Amniotic epithelial cell (primary cell): Measurements from ENCODE around the gene TLL2.
"Not testable (repeated sequence)": the region's sequence is repeated elsewhere in the genome, so short reads cannot be mapped to it uniquely, and the experiment has no call there.

Source experiments
- DNase-seq: peaks from one replicate; pipeline ENCODE4 v3.0.0-alpha.2; 2010; ENCODE audit warnings: low read depth

The TLL2 gene

DNA sequence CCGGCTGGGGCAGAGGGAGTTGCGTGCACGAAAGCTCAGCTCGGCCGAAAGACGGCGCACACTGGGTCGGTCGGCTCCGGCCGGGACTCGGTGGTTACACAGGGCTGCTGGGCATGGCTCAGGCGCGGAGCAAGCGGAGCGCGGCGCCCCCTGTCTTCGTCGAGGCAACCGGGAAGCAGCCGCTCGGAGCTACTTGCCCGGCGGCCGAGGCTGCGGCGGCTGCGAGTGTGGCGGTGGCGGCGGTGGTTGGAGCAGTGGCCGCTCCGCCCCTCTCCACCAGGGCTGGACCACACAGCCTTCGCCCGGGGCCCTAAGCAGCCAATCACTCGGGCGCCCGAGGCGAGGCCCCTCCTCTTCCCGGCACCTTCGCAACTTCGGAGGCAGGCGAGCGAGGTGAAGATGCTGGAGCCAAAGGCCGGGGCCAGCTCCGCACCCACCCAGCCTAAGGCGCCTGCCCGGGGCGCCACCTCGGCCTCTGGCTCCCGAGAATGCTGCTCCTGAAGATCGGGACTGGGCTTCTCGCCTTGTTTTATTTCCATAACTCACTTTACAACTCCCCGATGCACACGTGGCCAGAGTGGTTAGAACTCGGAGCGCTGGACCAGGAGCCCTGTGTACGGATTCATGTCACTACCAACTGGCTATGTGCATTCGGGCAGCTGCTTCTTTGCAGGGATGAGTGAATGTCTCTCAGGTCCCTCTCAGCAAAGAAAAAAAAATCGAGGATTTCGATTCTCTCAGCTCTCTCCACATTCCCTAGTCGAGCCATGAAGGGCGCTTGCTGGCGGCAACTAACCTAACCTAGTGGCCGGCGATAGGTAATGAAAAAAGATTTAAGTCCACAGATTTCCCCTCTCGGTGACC is at the start of gene TLL2:
TSS of gene TLL2 (minus strand) at position 229 of the 864 bp plus-strand sequence. CDS start 241 bp downstream, outside the sequence.
- DNase-seq: peak; percentile 83

DNA sequence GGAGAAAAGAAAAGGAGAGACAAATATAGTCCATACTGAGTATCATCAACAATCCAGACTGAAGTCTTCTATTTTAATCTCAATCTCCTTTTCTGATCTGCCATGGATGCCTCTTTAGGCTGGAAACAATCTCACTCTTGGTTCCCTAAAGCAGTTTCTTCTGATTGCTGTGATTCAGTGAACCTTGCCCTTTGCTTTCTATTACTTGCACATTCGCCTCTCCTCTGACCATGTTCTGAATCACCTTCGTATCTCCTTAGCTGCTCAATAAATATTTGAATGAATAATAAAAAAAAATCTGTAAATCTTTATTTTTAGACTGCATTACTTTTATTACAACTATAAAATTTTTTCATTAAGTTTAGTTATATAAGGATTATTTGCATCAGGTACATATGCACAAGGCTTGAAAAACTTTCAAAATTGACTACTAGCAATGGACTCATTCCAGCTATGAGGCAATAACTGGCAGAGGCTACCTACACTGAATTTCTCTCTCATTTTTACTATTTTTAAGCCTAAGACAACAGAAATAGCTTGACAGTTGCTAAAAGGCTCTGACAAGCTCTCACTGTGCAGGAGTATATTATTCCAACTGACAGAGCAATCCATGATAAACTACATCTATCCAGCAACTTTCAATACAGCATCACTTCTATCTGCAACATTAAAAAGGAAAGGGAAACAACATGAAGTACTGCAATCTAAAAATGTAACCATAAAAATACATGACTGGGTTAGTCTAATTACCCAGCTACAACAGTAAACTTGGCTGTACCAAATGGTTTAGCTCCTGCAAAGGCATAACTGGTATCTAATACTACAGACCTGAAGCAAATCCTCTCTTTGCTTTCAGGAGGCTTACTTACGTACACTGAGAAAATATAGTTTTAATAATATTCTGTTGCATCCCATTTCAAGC is 47.5 kb upstream of the TLL2 start:
- peak; percentile 29 for DNase-seq

DNA sequence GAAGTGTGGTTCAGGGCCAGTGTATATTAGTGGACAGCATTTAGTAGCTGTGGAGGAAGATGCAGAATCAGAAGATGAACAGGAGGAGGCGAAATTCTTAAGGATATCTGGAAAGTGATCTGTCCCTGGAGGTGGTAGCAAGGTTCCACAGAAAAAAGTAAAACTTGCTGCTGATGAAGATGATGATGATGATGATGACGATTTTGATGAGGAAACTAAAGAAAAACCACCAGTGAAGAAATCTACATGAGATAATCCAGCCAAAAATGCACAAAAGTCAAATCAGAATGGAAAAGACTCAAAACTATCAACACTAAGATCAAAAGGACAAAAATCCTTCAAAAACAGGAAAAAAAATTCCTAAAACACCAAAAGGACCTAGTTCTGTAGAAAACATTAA is 46.8 kb upstream of the TLL2 start:
- DNase-seq: no peak

DNA sequence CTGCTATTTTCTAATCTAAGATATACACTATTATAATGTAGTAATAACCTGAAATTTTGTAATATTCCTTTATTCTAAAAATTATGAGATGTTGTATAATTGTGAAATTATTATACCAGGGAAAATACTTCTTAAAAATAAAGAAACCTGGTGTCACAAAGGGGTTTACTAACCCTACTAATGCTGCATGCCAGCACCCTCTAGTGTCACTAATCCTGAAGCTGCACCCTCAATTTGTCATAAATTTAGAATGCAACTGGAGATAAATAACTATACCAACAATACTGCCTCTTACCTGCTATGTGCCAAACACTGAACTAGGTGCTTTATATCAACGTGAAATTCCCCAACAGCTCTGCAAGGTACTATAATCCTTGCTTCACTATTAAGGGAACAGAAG is 42.3 kb upstream of the TLL2 start:
- no peak for DNase-seq

DNA sequence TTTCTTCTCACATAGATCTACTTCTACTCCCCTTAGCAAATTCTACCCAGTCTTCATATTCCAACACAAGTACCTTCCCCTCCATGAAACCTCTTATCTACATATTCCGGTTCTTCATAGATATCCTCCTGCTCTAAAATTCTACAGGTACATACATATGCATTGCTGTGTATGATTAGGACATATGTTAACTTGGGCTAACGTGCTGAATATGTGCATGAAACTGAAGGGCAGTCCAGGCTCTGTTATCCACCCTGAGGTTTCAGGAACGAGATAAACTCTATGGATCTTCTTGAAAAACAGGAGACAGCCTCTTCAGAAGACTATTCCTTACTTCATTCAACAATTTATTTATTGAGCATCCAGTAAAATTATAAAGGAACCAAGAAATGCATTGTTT is 41.6 kb upstream of the TLL2 start:
- DNase-seq: no peak

DNA sequence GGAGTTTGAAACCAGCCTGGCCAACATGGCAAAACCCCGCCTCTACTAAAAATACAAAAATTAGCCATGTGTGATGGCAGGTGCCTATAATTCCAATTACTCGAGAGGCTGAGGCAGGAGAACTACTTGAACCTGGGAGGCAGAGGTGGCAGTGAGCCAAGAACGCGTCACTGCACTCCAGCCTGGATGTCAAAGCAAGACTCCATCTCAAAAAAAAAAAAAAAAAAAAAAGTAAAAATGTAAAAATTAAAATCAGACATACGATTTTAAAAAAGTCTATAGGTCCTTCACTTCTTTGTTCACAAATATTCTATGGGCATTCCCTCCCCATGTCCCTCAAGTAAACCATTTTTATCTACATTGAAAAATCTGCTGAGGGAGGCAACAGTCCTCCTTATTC is 34.9 kb upstream of the TLL2 start:
- DNase-seq: no peak

DNA sequence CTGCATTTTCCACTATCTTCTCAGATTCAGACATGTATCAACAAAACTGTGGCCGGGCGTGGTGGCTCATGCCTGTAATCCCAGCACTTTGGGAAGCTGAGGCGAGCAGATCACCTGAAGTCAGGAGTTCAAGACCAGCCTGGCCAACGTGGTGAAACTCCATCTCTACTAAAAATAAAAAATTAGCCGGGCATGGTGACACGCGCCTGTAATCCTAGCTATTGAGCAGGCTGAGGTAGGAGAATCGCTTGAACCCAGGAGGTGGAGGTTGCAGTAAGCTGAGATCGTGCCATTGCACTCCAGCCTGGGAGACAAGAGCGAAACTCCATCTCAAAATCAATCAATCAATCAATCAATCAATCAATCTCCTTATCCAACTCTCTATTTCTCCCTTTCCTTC is 31.8 kb upstream of the TLL2 start:
- DNase-seq: not testable (repeated sequence)

DNA sequence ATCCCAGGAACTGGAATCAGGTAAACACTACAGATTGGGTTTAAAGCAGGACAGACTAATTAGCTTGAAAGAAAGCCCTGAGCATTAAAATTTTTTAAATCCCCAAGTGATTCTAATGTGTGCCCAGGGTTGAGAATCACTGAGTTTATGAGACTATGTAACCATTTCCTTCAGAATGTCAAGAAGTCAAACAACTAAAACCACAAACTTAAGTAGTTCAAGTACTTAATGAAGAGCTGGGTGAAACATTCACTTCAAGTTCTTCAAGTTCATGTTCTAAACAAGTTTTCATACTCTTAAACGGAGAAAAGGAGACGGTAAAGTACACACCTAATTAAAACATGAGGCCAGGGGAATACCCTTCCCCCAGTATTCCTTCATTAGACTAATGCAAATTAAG is 28.2 kb upstream of the TLL2 start:
- DNase-seq: no peak

DNA sequence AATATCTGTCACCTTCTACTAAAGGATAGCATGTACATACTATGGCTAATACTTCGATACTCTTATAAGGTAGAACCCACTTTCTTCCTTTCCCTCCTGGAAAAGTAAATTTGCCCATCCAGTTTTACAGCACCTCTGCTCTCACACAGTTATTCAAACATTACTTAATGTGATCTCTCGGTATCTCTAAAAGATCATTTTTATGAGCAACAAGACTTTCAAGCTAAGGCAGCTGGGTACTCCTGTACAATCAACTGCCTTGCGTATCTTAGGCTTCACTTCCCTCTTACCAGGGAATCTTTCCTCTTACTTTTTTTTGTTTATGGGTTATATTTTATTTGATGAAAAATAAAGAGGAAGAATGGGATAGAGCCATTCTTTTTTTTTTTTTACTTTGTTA is 26.5 kb upstream of the TLL2 start:
- no peak for DNase-seq

DNA sequence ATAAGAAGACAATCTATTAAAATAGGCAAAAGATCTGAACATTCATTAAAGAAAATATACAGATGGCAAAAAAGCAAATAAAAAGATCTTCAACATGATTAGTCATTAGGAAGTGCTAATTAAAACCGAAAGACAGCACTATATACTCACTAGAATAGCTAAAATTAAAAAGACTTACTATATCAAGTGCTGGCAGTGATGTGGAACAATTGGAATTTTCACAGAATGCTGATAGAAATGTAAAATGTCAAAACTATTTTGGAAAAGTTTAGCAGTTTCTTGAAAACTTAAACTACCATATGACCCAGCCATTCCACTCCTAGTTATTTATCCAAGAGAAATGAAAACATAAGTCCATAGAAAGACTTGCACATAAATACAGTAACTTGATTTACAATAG is 25.0 kb upstream of the TLL2 start:
- DNase-seq: no peak

DNA sequence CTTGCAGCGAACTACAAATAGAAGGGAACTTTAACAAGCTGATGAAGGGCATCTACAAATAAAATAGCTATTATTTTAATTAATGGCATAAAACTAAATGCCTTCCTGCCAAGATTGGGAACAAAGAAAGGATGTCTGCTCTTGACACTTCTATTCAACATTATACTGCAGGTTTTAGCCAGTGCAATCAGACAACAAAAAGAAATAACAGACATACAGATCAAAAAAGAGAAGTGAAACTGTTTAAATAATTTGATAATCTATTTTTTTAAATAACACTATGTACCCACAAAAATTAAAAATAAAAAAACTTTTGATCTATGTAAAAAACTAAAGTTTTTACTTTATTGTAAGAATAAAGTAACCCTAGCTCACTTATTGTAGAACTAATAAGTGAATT is 22.4 kb upstream of the TLL2 start:
- DNase-seq: no peak

DNA sequence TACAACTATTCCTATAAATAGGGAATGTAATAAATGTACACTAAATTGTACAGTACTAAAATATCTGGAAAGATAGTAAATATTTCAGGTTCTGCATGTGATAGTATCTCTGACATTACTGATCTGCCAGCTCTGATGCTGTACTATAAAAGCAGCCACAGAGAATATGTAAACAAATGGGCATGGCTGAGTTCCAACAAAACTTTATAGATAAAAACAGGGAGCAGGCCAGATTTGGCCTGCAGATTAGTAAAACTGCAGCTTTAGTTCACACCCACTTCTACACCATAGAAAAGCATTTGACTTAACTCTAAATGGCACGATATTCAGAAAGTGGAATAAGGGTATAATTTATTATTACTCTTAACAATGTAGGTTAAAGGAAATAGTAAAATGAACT is 18.8 kb upstream of the TLL2 start:
- peak; percentile 50 for DNase-seq

DNA sequence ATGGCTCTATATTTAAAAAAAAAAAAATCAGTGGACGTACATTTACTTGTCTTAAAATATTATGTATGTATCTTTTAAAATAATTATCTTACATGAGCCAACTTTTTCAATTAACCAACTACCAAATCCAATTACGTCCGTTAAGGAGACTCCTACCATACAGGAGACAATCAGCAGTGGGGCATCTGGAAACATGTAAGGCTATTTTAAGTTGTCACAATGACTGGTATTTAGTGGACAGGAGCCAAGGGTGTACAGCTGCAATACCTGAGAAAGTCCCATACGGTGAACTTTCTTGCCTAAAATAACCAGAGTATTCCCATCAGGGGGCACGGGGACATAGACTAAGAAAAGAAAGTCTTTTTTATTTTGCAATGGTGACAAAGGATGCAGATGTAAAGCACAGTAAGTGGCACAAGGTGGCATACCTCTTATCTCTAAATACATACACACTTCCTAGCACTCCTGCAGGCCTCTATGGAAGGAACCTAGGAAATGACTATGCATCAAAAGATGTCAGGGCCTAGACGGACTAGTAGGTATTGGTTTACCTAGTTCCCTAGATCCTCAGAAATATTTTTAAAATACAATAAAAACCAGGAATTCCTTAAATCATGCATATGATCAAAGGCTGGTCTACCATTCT is 16.0 kb upstream of the TLL2 start:
- DNase-seq: no peak

DNA sequence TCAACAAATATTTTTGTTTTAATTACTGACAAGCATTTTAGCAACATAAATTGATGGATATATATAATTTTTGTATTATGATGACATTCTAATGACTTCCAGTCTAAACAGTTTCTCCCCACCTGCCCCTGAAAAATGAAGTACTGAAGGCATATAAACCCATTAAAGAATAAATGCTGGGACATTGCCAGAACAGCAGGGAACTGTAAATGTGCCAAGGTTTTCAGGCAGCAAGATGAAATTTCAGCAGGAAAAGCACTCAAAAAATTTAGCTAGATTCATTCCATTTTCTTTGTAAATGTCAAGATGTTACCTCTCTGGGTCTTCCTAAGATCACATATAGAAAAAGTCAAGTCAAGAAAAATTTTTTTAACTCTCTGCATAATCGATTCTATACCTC is 11.0 kb upstream of the TLL2 start:
- DNase-seq: no peak

DNA sequence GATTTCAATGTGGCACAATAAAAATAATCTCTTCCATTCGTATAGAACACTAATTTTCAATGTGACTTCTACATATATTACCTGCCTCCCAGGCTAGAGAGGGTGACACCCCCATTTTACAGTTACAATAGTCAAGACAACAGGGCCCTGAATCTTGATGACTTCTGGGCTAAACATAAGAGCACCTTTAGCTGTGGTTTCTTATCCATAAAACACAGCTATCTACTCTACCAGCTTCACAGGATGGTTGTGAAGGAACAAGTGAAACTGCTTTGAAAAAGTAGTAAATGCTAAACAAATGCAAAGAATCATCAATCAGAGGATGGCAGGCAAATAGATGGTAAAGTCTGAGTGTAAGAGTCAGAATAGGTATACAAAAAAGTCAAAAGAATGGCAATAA is 3.6 kb upstream of the TLL2 start:
- DNase-seq: no peak

DNA sequence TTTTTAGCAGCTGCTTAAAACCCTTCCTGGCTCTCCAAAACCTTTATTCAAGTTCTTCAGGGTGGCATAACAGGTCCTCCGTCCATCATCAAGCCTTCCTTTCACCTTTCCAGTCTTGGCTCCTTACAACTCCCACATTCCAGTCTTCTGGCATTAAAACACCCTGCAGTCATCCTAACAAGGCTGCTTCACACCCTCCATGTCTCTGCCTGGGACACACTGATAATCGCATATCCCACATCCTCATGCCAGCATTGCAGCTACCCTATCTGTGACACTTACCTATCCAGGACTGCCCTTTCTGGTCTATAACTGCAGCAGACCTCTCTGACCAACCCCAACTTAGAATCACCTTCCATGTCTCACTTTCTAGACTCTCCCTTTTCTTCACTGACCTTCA is 2.6 kb upstream of the TLL2 start:
- no peak for DNase-seq

DNA sequence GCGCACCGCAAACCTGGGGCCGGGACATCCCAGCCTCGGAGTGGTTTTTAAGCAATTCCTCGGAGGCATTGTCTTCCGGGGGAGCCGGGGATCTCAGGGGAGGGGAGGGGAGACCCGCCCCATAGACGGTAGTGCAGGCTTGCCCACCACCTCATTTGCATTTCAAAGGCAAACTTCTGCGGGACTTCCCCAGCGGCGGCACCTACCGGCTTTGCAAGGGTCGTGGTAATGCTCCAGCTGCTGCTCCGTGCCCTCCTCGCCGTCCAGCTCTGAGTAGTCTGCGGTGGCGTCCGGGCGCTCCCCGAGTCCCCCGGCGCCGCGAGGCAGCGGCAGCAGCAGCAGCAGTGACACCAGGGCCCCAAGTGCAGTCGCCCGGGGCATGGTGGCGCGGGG is 425 bp downstream of the TLL2 start:
- no peak for DNase-seq

DNA sequence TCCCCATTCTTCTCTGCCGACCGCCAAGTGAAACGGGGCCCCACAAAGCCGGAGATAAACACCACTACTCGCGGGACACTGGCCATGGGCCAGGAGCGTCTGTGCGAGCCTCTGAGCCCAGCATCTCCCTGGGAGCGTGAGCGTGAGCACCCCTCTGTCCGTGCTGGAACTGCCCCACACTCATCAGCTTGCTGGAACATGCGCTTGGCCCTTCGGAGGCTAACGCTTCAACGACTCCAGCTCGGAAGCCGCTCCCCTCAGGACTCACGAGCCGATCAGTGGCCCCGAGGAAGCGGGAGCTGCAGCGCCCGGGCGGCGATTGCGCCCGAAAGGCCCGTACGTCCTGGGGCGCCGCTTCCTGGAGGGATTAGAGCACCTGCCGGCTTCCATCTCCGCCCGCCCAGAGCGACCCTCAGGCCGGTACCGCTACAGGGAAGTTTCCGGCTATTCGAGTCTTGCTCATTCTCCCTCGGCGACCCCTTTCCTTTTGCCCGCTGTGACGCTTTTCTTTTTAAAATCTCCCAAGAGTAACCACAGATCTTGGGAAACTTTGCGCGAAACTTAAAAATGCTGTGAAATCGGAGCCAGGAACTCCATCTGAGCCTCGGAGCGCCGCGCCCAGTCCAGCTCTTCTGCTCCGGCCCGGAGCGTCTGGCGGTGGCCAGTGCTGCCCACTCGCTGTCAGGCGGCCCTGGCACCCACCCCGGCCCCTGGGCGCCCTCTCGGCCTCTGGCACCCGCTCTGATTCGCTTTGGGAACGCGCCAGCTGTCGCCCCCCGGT is 1.0 kb downstream of the TLL2 start:
- DNase-seq: no peak

DNA sequence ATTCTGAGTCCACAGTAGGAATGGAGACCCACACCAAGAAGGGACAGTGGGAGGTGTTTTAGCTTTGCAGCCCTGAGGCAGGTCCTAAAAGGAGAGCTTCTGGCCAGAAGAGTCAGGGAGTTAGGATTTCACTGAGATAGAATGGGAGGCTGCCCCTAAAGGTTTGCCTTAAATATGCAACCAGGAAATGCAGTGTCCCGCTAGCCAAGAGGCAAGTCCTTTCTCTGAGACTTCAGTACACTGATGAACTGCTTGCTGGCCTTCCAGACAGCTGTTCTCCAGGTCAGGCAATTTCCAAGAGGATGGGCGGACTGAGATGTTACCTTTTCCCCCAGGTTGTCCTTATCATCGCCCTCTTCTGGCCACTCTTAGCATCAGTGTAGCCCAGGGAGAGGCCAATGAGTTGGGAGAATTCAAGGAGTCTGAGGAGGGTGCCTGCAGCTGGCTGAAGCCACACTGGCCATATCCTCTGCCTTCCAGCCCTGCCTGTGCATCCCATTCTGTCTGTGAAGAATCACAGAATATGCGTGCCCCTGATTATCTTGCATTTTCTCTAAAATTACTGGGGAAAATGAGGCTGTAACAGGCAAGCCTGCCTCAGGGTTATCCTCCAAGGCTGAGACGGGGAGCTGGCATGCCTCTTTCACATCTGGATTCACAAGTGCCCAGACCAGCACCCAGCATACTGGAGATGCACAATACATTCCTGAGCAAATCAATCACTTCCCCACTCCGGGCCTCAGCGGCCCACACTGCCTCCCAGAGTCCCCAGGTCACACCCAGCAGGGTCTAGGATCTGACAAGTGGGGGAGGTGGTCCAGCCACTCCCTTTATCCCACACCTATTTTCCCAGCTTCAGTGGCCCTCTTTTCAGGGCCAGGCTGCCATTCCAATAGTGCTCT is 2.4 kb downstream of the TLL2 start:
- peak; percentile 24 for DNase-seq

DNA sequence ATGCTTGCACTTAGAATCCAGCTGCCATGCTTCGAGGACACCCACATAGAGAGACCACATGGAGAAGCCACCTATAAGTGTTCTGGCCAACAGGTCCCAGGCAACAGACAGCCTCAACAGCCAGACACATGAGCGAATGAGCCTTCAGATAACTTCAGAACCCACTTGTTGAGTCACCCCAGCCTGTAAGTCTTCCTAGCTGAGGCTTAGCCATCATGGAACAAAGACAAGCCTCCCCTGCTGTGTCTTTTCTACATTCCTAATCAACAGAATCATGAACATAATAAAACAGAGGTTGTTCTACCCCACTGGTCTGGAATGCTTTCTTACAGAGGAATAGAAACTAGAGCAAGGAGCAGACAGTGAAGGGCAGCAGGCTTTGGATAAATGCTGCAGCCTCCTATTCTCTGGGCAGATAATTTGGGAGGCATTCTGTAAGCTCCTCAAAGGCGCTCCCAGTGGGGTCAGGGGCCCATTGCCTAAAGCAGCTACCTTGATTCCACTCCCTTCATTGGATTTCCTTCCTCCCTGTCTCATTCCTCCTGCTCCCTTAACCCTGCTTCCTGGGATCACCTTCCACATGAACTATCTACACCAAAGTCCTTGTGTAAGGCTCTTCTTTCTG is 4.6 kb downstream of the TLL2 start:
- DNase-seq: peak; percentile 77
